Measurements from ENCODE around the gene WDR20. TPM values are rescaled to one million over a fixed set of nuclear protein-coding genes. Genes with fewer than 3 reads are reported as not detected.

The WDR20 gene
- total and polyA plus RNA-seq, 2 donors (not counting 1 experiment from before 2014, with no cell fraction given), result 12.4 to 64.0 TPM

DNA sequence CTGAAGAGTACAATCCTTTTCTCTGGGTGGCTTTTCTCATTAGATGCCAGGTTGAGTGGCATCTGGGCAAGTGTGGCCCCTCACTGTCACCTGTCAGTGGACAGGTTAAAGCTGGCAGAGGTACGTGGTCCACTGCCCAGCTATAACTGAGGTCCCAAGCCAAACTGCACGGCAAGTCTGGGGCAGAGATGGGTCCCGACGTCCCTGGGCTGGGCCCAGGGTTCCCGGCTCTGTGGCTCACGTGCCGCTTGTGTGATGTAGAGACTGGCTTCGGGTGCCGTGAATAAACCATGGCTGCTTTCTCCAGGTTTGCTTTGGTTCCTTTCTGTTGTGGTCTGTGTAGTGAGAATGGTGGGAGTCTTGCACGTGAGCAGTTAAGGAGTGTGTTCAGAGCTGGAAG, 77.7 kb downstream of the WDR20 start:
- H2AFZ ChIP-seq (ENCODE audit: insufficient read depth, low read depth, low read length, poor library complexity, severe bottlenecking), result no peak overlapping the region
- POLR2A ChIA-PET, result no interaction called here
- H3K27ac ChIP-seq (ENCODE audit: low read length in 2 of 2), result no peak overlapping the region
- over 99% methylated on average over 10 of the region's 10 CpGs for WGBS (ENCODE audit: insufficient coverage)
- Mint-ChIP-seq H3K9me3 (ENCODE audit: insufficient read depth) (no peaks in the 10 kb centered on the region), H3K4me3 (no peak overlapping the region), H3K27ac (no peak overlapping the region), H3K4me1 (peaks cover 18% of the 10 kb centered on the region), H3K27me3 (no peaks in the 10 kb centered on the region)
- no peak for DNase-seq
- H3K79me2 ChIP-seq (ENCODE audit: control insufficient read depth, insufficient read depth, low read length), result peaks cover 7% of the 10 kb centered on the region
- peaks cover 7 to 23% of the 10 kb centered on the region in 2 donors for H3K4me1 ChIP-seq (ENCODE audit: control insufficient read depth in 2 of 2, insufficient read depth in 2 of 2, low read length in 2 of 2)
- no peak for ATAC-seq (ENCODE audit: low read depth)
- H4K20me1 ChIP-seq (ENCODE audit: control insufficient read depth, insufficient read depth, low read length, poor library complexity, severe bottlenecking), result peaks cover 88% of the 10 kb centered on the region
- H3K4me3 ChIP-seq (ENCODE audit: control extremely low read depth in 1 of 5, extremely low read depth in 1 of 5, insufficient read depth in 1 of 5, low read depth in 2 of 5, low read length in 4 of 5), result no peak overlapping the region
- TF ChIP-seq, protein P1, sequence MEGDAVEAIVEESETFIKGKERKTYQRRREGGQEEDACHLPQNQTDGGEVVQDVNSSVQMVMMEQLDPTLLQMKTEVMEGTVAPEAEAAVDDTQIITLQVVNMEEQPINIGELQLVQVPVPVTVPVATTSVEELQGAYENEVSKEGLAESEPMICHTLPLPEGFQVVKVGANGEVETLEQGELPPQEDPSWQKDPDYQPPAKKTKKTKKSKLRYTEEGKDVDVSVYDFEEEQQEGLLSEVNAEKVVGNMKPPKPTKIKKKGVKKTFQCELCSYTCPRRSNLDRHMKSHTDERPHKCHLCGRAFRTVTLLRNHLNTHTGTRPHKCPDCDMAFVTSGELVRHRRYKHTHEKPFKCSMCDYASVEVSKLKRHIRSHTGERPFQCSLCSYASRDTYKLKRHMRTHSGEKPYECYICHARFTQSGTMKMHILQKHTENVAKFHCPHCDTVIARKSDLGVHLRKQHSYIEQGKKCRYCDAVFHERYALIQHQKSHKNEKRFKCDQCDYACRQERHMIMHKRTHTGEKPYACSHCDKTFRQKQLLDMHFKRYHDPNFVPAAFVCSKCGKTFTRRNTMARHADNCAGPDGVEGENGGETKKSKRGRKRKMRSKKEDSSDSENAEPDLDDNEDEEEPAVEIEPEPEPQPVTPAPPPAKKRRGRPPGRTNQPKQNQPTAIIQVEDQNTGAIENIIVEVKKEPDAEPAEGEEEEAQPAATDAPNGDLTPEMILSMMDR (IDR thresholded peaks at IDR 0.05), result no peak
- no peak for TF ChIP-seq EZH2 (IDR thresholded peaks at IDR 0.05; ENCODE audit: borderline replicate concordance, insufficient read depth, low read depth, low read length, poor library complexity, severe bottlenecking)
- no peak overlapping the region for H3K9ac ChIP-seq (ENCODE audit: low read length)
- H3K36me3 ChIP-seq (replicated peaks in 1 of 2; ENCODE audit: control extremely low read depth in 1 of 2, control insufficient read depth in 1 of 2, extremely low read depth in 1 of 2, insufficient read depth in 2 of 2, low read length in 1 of 2), result peaks cover 0 to 16% of the 10 kb centered on the region in 2 experiments
- CTCF ChIA-PET, result no interaction called here
- H3K27me3 ChIP-seq (replicated peaks in 1 of 4; ENCODE audit: control extremely low read depth in 1 of 4, control insufficient read depth in 3 of 4, insufficient read depth in 4 of 4, low read length in 3 of 4), result no peaks in the 10 kb centered on the region
- H3K9me3 ChIP-seq (ENCODE audit: control extremely low read depth in 1 of 3, control insufficient read depth in 2 of 3, insufficient read depth in 1 of 3, low read length in 2 of 3), result peaks cover 0 to 4% (median 0%) of the 10 kb centered on the region in 3 donors
- intact Hi-C loops (cut with micrococcal nuclease), result no loop called here
- H3K4me2 ChIP-seq (replicated peaks; ENCODE audit: low read depth, low read length, poor library complexity, severe bottlenecking), result no peak overlapping the region

- H3K4me1 Mint-ChIP-seq, result peaks cover 18% of the 10 kb centered on the region
- no peak for ATAC-seq (ENCODE audit: low read depth)
- Histone ChIP-seq H3K27ac (ENCODE audit: low read length in 2 of 2) (no peak overlapping the region), H3K4me3 (ENCODE audit: control extremely low read depth in 1 of 5, extremely low read depth in 1 of 5, insufficient read depth in 1 of 5, low read depth in 2 of 5, low read length in 4 of 5) (no peak overlapping the region), H3K36me3 (replicated peaks in 1 of 2; ENCODE audit: control extremely low read depth in 1 of 2, control insufficient read depth in 1 of 2, extremely low read depth in 1 of 2, insufficient read depth in 2 of 2, low read length in 1 of 2) (peaks cover 0 to 10% of the 10 kb centered on the region in 2 experiments), H4K20me1 (ENCODE audit: control insufficient read depth, insufficient read depth, low read length, poor library complexity, severe bottlenecking) (peaks cover 87% of the 10 kb centered on the region), H3K27me3 (replicated peaks in 1 of 4; ENCODE audit: control extremely low read depth in 1 of 4, control insufficient read depth in 3 of 4, insufficient read depth in 4 of 4, low read length in 3 of 4) (no peaks in the 10 kb centered on the region), H3K4me1 (ENCODE audit: control insufficient read depth in 2 of 2, insufficient read depth in 2 of 2, low read length in 2 of 2) (peaks cover 7 to 23% of the 10 kb centered on the region in 2 donors), H3K79me2 (ENCODE audit: control insufficient read depth, insufficient read depth, low read length) (peaks cover 7% of the 10 kb centered on the region), H3K9ac (ENCODE audit: low read length) (no peak overlapping the region), H3K4me2 (replicated peaks; ENCODE audit: low read depth, low read length, poor library complexity, severe bottlenecking) (no peak overlapping the region), H3K9me3 (ENCODE audit: control extremely low read depth in 1 of 3, control insufficient read depth in 2 of 3, insufficient read depth in 1 of 3, low read length in 2 of 3) (peaks cover 0 to 4% (median 0%) of the 10 kb centered on the region in 3 donors), H2AFZ (ENCODE audit: insufficient read depth, low read depth, low read length, poor library complexity, severe bottlenecking) (no peak overlapping the region)
- DNase-seq, result no peak
- no peaks in the 10 kb centered on the region for H3K27me3 Mint-ChIP-seq
- ChIA-PET CTCF (no interaction called here), POLR2A (no interaction called here)
- TF ChIP-seq EZH2 (IDR thresholded peaks at IDR 0.05; ENCODE audit: borderline replicate concordance, insufficient read depth, low read depth, low read length, poor library complexity, severe bottlenecking), result no peak
- TF ChIP-seq, protein P1 (IDR thresholded peaks at IDR 0.05), result no peak
- H3K27ac Mint-ChIP-seq, result no peak overlapping the region
- H3K4me3 Mint-ChIP-seq, result no peak overlapping the region
- 95% methylated on average over 12 of the region's 14 CpGs for WGBS (ENCODE audit: insufficient coverage)
- H3K9me3 Mint-ChIP-seq (ENCODE audit: insufficient read depth), result no peaks in the 10 kb centered on the region
- intact Hi-C loops (cut with micrococcal nuclease), result no loop called here
Observed at GRCh38 chr14:102217987-102218421, 78.3 kb downstream of the WDR20 start.
